Common myeloid progenitor, CD34-positive (primary cell): ENCODE data around the gene CCDC136.
A peak's percentile ranks its signal among the peaks of the same experiment; 100 is the strongest.

ENCODE experiments used
- CTCF ChIA-PET: fragments of 350-600 bp; sonication (Branson Sonifier 250); formaldehyde crosslinking; loops from one replicate; lab custom pipeline; 2021; ENCODE audit warnings: antibody characterized with exemption; lab: Charles Lee
- POLR2A ChIA-PET: fragments of 350-600 bp; sonication (Branson Sonifier 250); formaldehyde crosslinking; loops from one replicate; lab custom pipeline; 2021; ENCODE audit warnings: antibody characterized with exemption; lab: Charles Lee
- DNase-seq, 3 donors: peaks; one replicate each; pipeline versions ENCODE4 v3.0.0 to v3.0.0-alpha.2; 2013
- H3K27ac ChIP-seq, 2 experiments: 1 replicate in 1 of 2; 2 replicates in 1 of 2; pipeline ENCODE4 v1.7.0; 2013; ENCODE audit warnings: inconsistent platforms in 2 of 2, low read length in 2 of 2, mild to moderate bottlenecking in 2 of 2, low read depth in 1 of 2, moderate library complexity in 1 of 2; ENCODE audit not compliant: severe bottlenecking in 2 of 2, insufficient read depth in 1 of 2, poor library complexity in 1 of 2
- H3K27me3 ChIP-seq, 5 experiments: replicated peaks in 2 of 5; 1 replicate in 3 of 5; 2 replicates in 2 of 5; pipeline versions ENCODE4 v1.6.1 to v1.7.0; 2013; ENCODE audit warnings: low read length in 4 of 5, mild to moderate bottlenecking in 2 of 5, moderate library complexity in 2 of 5, inconsistent platforms in 1 of 5; ENCODE audit not compliant: insufficient read depth in 5 of 5, control insufficient read depth in 4 of 5
- H3K36me3 ChIP-seq, 4 experiments: 1 replicate in 2 of 4; 2 replicates in 2 of 4; pipeline versions ENCODE4 v1.6.1 to v1.7.0; 2013; ENCODE audit warnings: low read length in 3 of 4, control low read depth in 1 of 4, mild to moderate bottlenecking in 1 of 4; ENCODE audit not compliant: control insufficient read depth in 4 of 4, insufficient read depth in 4 of 4
- H3K4me1 ChIP-seq, 4 experiments: 1 replicate in 3 of 4; 2 replicates in 1 of 4; pipeline versions ENCODE4 v1.6.1 to v1.7.1; 2013; ENCODE audit warnings: low read length in 3 of 4, mild to moderate bottlenecking in 3 of 4, control low read depth in 1 of 4, inconsistent platforms in 1 of 4, moderate library complexity in 1 of 4; ENCODE audit not compliant: control insufficient read depth in 4 of 4, insufficient read depth in 4 of 4; ENCODE audit errors: control extremely low read depth in 1 of 4
- H3K4me3 ChIP-seq, 7 experiments: 1 replicate in 4 of 7; 2 replicates in 3 of 7; pipeline versions ENCODE4 v1.5.1 to v1.7.0; 2013; ENCODE audit warnings: mild to moderate bottlenecking in 7 of 7, low read length in 6 of 7, moderate library complexity in 6 of 7, inconsistent platforms in 2 of 7, low read depth in 2 of 7, control low read depth in 1 of 7; ENCODE audit not compliant: insufficient read depth in 4 of 7, control insufficient read depth in 1 of 7; ENCODE audit errors: extremely low read depth in 1 of 7
- H3K9me3 ChIP-seq, 5 experiments: 1 replicate in 4 of 5; 2 replicates in 1 of 5; pipeline versions ENCODE4 v1.6.1 to v1.7.1; 2013; ENCODE audit warnings: low read length in 4 of 5, mild to moderate bottlenecking in 2 of 5, inconsistent platforms in 1 of 5, low read depth in 1 of 5, moderate library complexity in 1 of 5; ENCODE audit not compliant: control insufficient read depth in 4 of 5, insufficient read depth in 2 of 5; ENCODE audit errors: control extremely low read depth in 1 of 5
- WGBS: methylation state at CpG from one replicate; pipeline ENCODE4 v1.1.5; 2013; ENCODE audit not compliant: insufficient coverage; 5-methylcytosine and 5-hydroxymethylcytosine counted together

The CCDC136 gene

DNA sequence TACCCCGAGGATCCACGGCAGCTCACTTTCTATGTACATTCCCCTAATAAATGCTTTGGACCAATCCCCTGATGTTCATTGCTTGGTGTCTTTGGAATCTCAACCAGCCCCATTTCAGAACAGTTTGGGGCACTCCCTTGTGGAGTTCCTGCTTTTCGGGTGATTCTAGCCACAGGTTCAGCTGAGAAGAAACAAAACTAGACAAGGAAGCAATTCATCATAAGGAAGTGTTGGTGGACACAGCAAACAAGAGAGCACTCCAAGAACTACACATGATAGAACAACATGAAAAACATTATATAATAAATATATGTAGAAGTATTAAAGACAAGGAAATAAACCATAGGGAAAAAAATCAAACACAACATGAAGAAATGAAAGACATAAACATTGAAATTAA, 6.0 kb upstream of the CCDC136 start:
- Histone ChIP-seq H3K36me3 (no peaks in the 10 kb centered on the region), H3K4me1 (peaks cover 0 to 7% (median 6%) of the 10 kb centered on the region in 4 experiments), H3K27ac (no peak overlapping the region), H3K4me3 (no peak overlapping the region), H3K9me3 (no peaks in the 10 kb centered on the region), H3K27me3 (peaks cover 0 to 12% (median 2%) of the 10 kb centered on the region in 5 experiments)
- POLR2A ChIA-PET, result interaction anchor here (0.6 kb wide), 1 partner anchor 110 kb away, joined by 5 read pairs; no protein-coding TSS in a partner anchor
- no peak for DNase-seq
- 67% methylated on average over 3 of the region's 3 CpGs for WGBS
- CTCF ChIA-PET, result interaction anchor here (1.2 to 1.3 kb wide), 2 partner anchors 24 to 101 kb away, joined by 3 to 5 read pairs; no protein-coding TSS in a partner anchor

DNA sequence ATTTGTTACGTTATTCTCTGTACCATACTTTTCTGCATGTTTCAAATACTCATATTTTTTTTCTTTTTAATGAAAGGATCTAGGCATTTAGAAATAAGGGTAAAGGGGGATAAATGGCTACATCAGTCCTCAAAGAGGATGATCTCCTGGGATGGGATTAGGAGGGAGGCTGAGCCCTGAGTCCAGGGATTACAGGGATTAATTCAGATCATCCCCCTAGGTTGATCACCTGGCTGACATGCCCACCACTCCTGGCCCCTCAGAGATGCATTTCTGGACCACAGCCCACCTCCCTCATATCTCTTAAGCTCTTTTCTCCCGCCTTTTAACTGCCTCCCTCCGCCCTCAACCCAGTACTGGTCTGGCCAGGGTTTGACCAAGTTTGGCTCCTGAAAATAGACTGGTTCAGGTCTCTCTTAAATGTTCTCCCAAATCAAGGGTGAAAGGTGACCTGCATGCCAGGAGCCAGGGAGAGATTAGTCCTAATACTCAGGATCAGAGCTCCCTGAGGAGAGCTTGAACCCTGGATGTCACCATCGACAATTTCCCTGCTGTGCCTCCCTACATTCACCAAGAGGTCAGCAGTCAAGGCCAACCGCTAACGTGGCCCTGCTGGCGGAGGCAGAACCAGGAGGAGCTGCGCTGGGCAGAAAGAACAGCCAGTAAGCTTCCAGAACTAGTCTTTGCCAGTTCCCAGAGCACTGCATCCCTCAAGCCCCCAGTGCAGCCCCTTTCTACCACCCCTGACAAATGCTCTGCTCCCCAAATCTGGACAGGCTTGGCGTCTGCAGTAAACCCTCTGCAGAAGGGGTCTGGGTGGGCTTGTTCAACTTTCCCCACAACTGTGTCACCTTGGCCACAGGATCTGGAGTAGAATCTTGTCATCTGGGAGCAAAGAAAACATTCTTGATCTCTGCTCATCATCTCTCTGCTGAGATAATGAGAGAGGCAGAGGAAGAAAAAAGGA, 3.0 kb upstream of the CCDC136 start:
- CTCF ChIA-PET, result interaction anchor here (0.6 to 1.0 kb wide), 2 partner anchors 16 to 53 kb away, joined by 3 read pairs; no protein-coding TSS in a partner anchor
- peaks cover 1 to 33% (median 25%) of the 10 kb centered on the region in 4 experiments for H3K4me1 ChIP-seq
- no peak overlapping the region for H3K4me3 ChIP-seq
- peaks cover 0 to 12% (median 2%) of the 10 kb centered on the region in 5 experiments for H3K27me3 ChIP-seq
- no peaks in the 10 kb centered on the region for H3K36me3 ChIP-seq
- no peaks in the 10 kb centered on the region for H3K9me3 ChIP-seq
- no peak for DNase-seq
- 98% methylated on average over 6 of the region's 9 CpGs for WGBS
- H3K27ac ChIP-seq, result no peak overlapping the region
- POLR2A ChIA-PET, result no interaction called here

GRCh38 chr7:128790315-128791041, 1.3 kb upstream of the CCDC136 start:
- Histone ChIP-seq H3K36me3 (peaks cover 0 to 5% (median 0%) of the 10 kb centered on the region in 4 experiments), H3K4me1 (peaks cover 1 to 33% (median 25%) of the 10 kb centered on the region in 4 experiments), H3K9me3 (no peaks in the 10 kb centered on the region), H3K4me3 (peak overlapping the region; percentile 65 to 90 (median 80)), H3K27ac (no peak overlapping the region), H3K27me3 (peaks cover 0 to 12% (median 2%) of the 10 kb centered on the region in 5 experiments)
- 23% methylated on average over 23 of the region's 45 CpGs for WGBS
- ChIA-PET CTCF (no interaction called here), POLR2A (no interaction called here)
- peak in 2 of 3 donors; percentile 19 to 26 for DNase-seq

GRCh38 chr7:128791972-128792327, 182 bp downstream of the CCDC136 start:
- Histone ChIP-seq H3K4me1 (peaks cover 1 to 30% (median 25%) of the 10 kb centered on the region in 4 experiments), H3K36me3 (peaks cover 0 to 5% (median 1%) of the 10 kb centered on the region in 4 experiments), H3K9me3 (no peaks in the 10 kb centered on the region), H3K27me3 (peaks cover 0 to 12% (median 2%) of the 10 kb centered on the region in 5 experiments), H3K27ac (peak overlapping the region in 1 of 2 experiments; percentile 25), H3K4me3 (peak overlapping the region; percentile 65 to 90 (median 80))
- ChIA-PET CTCF (interaction anchor here (1.1 kb wide), 1 partner anchor 116 kb away, joined by 3 read pairs; no protein-coding TSS in a partner anchor), POLR2A (no interaction called here)
- DNase-seq, result no peak
- no CpG with 5 or more reads among the region's 9 CpGs for WGBS

DNA sequence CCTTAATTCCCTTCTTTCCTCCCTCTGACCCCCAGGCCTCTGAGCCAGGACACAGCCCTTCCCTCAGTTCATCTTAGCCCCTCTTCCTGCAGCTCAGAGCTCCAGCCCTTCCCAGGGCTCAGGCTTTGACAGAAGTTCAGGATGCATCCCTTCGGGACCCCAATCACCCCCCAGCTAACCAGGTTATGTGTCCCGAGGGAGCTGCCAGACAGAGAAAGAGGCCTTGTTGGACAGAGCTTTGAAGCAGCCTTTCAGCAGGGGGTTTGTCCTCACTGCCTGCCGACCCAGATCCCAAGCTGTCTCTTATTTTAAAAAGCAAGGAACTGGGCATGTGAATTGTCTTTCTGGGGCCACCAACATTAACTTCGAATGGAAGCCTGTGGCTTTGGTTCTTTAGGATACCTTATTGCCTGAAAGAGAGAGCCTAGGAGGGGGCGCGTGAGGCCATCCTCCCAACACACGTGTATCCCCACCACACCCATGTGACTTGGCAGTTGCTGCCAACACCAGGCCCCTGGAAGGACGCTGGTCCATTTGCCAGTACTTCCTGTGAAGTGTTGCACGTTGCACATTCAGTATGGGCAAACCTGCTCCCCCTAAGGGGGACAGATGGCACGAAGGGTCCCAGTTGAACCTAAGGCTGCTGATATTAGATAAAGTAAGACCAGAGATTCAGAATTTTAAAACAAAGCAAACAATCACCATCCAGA, 858 bp downstream of the CCDC136 start:
- ChIA-PET CTCF (interaction anchor here (1.1 kb wide), 1 partner anchor 116 kb away, joined by 3 read pairs; no protein-coding TSS in a partner anchor), POLR2A (no interaction called here)
- Histone ChIP-seq H3K9me3 (no peaks in the 10 kb centered on the region), H3K4me1 (peaks cover 1 to 30% (median 25%) of the 10 kb centered on the region in 4 experiments), H3K27me3 (peaks cover 0 to 12% (median 2%) of the 10 kb centered on the region in 5 experiments), H3K36me3 (peaks cover 0 to 5% (median 1%) of the 10 kb centered on the region in 4 experiments), H3K4me3 (peak overlapping the region in 1 of 7 experiments; percentile 45), H3K27ac (no peak overlapping the region)
- 48% methylated on average over 6 of the region's 10 CpGs for WGBS
- peak; percentile 30 to 77 (median 67) for DNase-seq

DNA sequence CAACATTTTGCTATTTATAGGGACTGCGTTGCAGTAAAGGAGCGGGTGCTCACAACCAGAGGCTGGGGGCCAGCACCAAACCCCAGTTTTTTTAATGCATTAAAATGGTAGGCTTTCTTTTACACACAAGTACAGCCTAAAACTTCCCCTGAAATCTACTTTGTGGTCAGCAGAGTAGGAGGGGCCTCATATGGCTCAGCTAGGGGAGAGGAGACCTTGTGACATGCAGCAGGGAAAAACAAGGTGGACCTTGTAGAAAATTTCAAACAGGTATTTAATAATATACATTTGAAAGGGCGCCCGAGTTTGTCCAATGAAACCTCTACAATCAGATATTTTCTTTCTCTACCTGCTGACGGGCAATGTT, 1.4 kb downstream of the CCDC136 start:
- Histone ChIP-seq H3K36me3 (peaks cover 0 to 5% (median 1%) of the 10 kb centered on the region in 4 experiments), H3K4me3 (peak overlapping the region in 1 of 7 experiments; percentile 45), H3K27me3 (peaks cover 0 to 12% (median 2%) of the 10 kb centered on the region in 5 experiments), H3K9me3 (no peaks in the 10 kb centered on the region), H3K27ac (no peak overlapping the region), H3K4me1 (peaks cover 1 to 30% (median 25%) of the 10 kb centered on the region in 4 experiments)
- no CpG with 5 or more reads among the region's 5 CpGs for WGBS
- ChIA-PET CTCF (interaction anchor here (1.1 kb wide), 1 partner anchor 88 kb away, joined by 3 read pairs; no protein-coding TSS in a partner anchor), POLR2A (no interaction called here)
- DNase-seq, result no peak
